ENCODE measurements around the gene NCAPD3. TPM values are rescaled to one million over a fixed set of nuclear protein-coding genes. Genes with fewer than 3 reads are reported as not detected.

Gene NCAPD3
- total and polyA plus RNA-seq, 2 donors (not counting 3 experiments of a cell fraction or from before 2014, with no cell fraction given), result 22.6 to 43.8 TPM

DNA sequence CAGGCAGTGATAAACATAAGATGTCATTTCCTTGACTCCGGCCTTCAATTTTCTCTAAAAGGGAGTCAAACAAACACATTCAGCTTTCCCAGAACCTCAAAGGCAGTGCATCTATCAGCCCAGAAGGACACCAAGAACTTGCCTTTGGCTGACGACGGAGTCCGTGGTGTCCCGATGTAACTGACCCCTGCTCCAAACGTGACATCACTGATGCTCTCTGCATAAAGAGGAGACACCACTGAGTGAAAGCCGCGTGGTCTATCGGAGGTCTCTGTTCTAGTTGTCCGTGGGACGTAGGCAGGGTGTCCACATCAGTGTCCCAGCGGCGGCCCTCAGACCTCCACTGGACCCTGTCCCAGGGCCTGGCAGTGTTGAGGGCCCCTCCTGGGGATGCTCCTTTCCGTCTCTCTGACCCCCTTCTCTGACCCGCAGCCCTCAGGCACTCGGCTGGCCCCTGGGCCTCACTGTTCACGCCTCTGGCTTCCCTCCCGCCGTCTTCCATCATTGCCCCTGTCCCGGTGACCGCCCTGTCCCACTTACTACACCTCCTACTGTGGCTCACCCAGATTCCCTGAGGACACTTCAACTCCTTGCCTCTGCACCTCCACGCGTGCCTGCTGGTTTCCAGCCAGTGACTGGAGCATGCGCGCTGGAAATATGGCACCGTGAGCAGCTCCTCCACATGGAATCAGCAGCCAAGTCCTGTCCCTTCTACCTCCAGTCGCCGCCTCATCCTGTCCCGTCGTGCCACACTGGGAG lies 70.4 kb downstream of the NCAPD3 start:
- intact Hi-C loops (cut with micrococcal nuclease), result no loop called here
- no peak overlapping the region for H3K27ac ChIP-seq (ENCODE audit: insufficient read depth, low read depth, low read length)
- H3K4me2 ChIP-seq (ENCODE audit: insufficient read depth, low read length), result no peak overlapping the region
- ChIA-PET POLR2A (no interaction called here), CTCF (interaction anchor here (0.7 to 1.0 kb wide), 2 partner anchors 9 to 18 kb away, joined by 3 read pairs; no protein-coding TSS in a partner anchor)
- no peaks in the 10 kb centered on the region for H3K9me3 ChIP-seq (replicated peaks; ENCODE audit: control insufficient read depth, insufficient read depth, low read length)
- H3K4me1 ChIP-seq (ENCODE audit: control insufficient read depth, extremely low read depth, insufficient read depth, low read length), result no peaks in the 10 kb centered on the region
- no peaks in the 10 kb centered on the region for H4K20me1 ChIP-seq (replicated peaks; ENCODE audit: control insufficient read depth, extremely low read depth, insufficient read depth, low read length)
- TF ChIP-seq POLR2A (IDR thresholded peaks at IDR 0.05; ENCODE audit: low read depth, low read length), result no peak
- no peak for TF ChIP-seq POLR2AphosphoS5 (IDR thresholded peaks at IDR 0.05; ENCODE audit: insufficient read depth, low read depth, low read length)
- no peak for TF ChIP-seq JUN (IDR thresholded peaks at IDR 0.05; ENCODE audit: borderline replicate concordance, insufficient read depth, insufficient read length, low read depth)
- no TSS peak for BruUV-seq (replicated peaks)
- peaks cover 8 to 33% of the 10 kb centered on the region in 2 experiments for H3K36me3 ChIP-seq (ENCODE audit: control insufficient read depth in 2 of 2, extremely low read depth in 1 of 2, insufficient read depth in 2 of 2, low read length in 2 of 2)
- FAIRE-seq (no peak), DNase-seq (ENCODE audit: low read depth, low spot score) (no peak)
- H3K4me3 ChIP-seq (replicated peaks in 1 of 3; ENCODE audit: insufficient read depth in 1 of 3, low read depth in 1 of 3, low read length in 3 of 3), result no peak overlapping the region
- H3K9ac ChIP-seq (replicated peaks; ENCODE audit: extremely low read depth, insufficient read depth, low read length), result no peak overlapping the region
- H2AFZ ChIP-seq (ENCODE audit: low read depth, low read length), result no peak overlapping the region
- H3K27me3 ChIP-seq (ENCODE audit: control insufficient read depth in 2 of 2, insufficient read depth in 2 of 2, low read length in 2 of 2), result no peaks in the 10 kb centered on the region
- no peaks in the 10 kb centered on the region for H3K9me1 ChIP-seq (replicated peaks; ENCODE audit: control insufficient read depth, extremely low read depth, insufficient read depth, low read length)
- dilution Hi-C loops (cut with MboI; ENCODE audit: extremely low pct_ligation_motif_present, low sequenced_read_pairs), result no loop called here
- no peaks in the 10 kb centered on the region for H3K79me2 ChIP-seq (ENCODE audit: control insufficient read depth, insufficient read depth, low read length)

DNA sequence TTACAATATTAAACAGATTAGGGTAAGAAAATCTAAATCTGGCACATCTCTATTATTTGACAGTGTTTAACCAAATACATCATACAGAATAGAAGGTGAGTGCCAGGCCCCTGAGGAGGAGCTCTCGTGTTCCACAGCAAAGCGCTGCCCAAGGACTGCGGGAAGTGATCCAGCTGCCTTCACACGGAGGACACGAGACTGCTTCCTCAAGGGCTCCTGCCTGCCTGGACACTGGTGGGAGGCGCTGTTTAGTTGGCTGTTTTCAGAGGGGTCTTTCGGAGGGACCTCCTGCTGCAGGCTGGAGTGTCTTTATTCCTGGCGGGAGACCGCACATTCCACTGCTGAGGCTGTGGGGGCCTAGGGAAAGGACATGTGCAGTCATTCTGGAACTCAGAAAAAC lies 71.1 kb downstream of the NCAPD3 start:
- TSS peak; percentile 38 for BruUV-seq (replicated peaks)
- Histone ChIP-seq H3K9ac (replicated peaks; ENCODE audit: extremely low read depth, insufficient read depth, low read length) (no peak overlapping the region), H3K4me2 (ENCODE audit: insufficient read depth, low read length) (no peak overlapping the region), H3K9me1 (replicated peaks; ENCODE audit: control insufficient read depth, extremely low read depth, insufficient read depth, low read length) (no peaks in the 10 kb centered on the region), H3K79me2 (ENCODE audit: control insufficient read depth, insufficient read depth, low read length) (no peaks in the 10 kb centered on the region), H3K9me3 (replicated peaks; ENCODE audit: control insufficient read depth, insufficient read depth, low read length) (no peaks in the 10 kb centered on the region), H3K4me1 (ENCODE audit: control insufficient read depth, extremely low read depth, insufficient read depth, low read length) (no peaks in the 10 kb centered on the region), H3K27ac (ENCODE audit: insufficient read depth, low read depth, low read length) (no peak overlapping the region), H3K4me3 (replicated peaks in 1 of 3; ENCODE audit: insufficient read depth in 1 of 3, low read depth in 1 of 3, low read length in 3 of 3) (no peak overlapping the region), H3K36me3 (ENCODE audit: control insufficient read depth in 2 of 2, extremely low read depth in 1 of 2, insufficient read depth in 2 of 2, low read length in 2 of 2) (peaks cover 8 to 33% of the 10 kb centered on the region in 2 experiments), H3K27me3 (ENCODE audit: control insufficient read depth in 2 of 2, insufficient read depth in 2 of 2, low read length in 2 of 2) (no peaks in the 10 kb centered on the region), H2AFZ (ENCODE audit: low read depth, low read length) (no peak overlapping the region), H4K20me1 (replicated peaks; ENCODE audit: control insufficient read depth, extremely low read depth, insufficient read depth, low read length) (no peaks in the 10 kb centered on the region)
- DNase-seq (ENCODE audit: low read depth, low spot score) (no peak), FAIRE-seq (no peak)
- no peak for TF ChIP-seq GATA2 (IDR thresholded peaks at IDR 0.05; ENCODE audit: insufficient read depth, insufficient read length, low read depth, low read length)
- TF ChIP-seq MYC (IDR thresholded peaks at IDR 0.05; ENCODE audit: low read depth, low read length), result no peak
- no peak for TF ChIP-seq POLR2AphosphoS5 (IDR thresholded peaks at IDR 0.05; ENCODE audit: insufficient read depth, low read depth, low read length)
- TF ChIP-seq FOS (IDR thresholded peaks at IDR 0.05; ENCODE audit: borderline replicate concordance, insufficient read depth, low read length), result no peak
- TF ChIP-seq, protein P1, sequence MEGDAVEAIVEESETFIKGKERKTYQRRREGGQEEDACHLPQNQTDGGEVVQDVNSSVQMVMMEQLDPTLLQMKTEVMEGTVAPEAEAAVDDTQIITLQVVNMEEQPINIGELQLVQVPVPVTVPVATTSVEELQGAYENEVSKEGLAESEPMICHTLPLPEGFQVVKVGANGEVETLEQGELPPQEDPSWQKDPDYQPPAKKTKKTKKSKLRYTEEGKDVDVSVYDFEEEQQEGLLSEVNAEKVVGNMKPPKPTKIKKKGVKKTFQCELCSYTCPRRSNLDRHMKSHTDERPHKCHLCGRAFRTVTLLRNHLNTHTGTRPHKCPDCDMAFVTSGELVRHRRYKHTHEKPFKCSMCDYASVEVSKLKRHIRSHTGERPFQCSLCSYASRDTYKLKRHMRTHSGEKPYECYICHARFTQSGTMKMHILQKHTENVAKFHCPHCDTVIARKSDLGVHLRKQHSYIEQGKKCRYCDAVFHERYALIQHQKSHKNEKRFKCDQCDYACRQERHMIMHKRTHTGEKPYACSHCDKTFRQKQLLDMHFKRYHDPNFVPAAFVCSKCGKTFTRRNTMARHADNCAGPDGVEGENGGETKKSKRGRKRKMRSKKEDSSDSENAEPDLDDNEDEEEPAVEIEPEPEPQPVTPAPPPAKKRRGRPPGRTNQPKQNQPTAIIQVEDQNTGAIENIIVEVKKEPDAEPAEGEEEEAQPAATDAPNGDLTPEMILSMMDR (IDR thresholded peaks at IDR 0.05; ENCODE audit: extremely low read depth in 1 of 2, insufficient read depth in 1 of 2, low read depth in 1 of 2, low read length in 2 of 2), result no peak
- no peak for TF ChIP-seq JUN (IDR thresholded peaks at IDR 0.05; ENCODE audit: borderline replicate concordance, insufficient read depth, insufficient read length, low read depth)
- TF ChIP-seq POLR2A (IDR thresholded peaks at IDR 0.05; ENCODE audit: low read depth, low read length), result no peak
- TF ChIP-seq MAX (IDR thresholded peaks at IDR 0.05; ENCODE audit: insufficient read depth, insufficient read length), result no peak
- no peak for TF ChIP-seq EZH2 (IDR thresholded peaks at IDR 0.05; ENCODE audit: borderline replicate concordance, low read depth, low read length, severe bottlenecking)
- POLR2A ChIA-PET, result no interaction called here
- dilution Hi-C loops (cut with MboI; ENCODE audit: extremely low pct_ligation_motif_present, low sequenced_read_pairs), result no loop called here
- intact Hi-C loops (cut with micrococcal nuclease), result no loop called here
- CTCF ChIA-PET, result interaction anchor here (0.7 to 2.1 kb wide), 3 partner anchors 9 to 102 kb away, joined by 3 to 9 read pairs (median 3); no protein-coding TSS in a partner anchor
